GM19467 (cell line): ENCODE results near the gene DNAI7.

Source experiments
- ATAC-seq: cut with Tn5 transposase; IDR thresholded peaks from one replicate; pipeline ENCODE4 v1.9.1; 2021; ENCODE audit warnings: mild to moderate bottlenecking, moderate library complexity; ENCODE audit not compliant: unreplicated experiment

Gene DNAI7

DNA sequence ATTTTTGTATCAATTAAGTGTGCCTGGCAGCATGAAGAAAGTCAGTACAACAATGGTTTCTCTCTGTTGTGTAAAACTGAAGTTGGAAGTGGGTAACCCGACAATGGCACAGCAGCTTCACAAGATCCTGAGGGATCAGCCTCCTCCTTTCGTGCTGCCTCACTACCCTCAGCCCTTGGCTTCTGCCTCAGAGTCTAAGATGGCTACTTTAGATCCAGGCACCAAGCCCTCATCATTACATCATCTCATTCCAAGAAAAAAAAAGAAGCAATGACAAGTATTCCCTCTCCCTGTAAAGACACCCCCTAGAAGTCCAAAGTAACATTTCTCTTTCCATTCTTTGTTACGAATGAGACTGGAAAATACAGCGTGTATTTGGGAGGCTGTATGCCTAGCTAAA lies 92.6 kb downstream of the DNAI7 start:
- no peak for ATAC-seq

DNA sequence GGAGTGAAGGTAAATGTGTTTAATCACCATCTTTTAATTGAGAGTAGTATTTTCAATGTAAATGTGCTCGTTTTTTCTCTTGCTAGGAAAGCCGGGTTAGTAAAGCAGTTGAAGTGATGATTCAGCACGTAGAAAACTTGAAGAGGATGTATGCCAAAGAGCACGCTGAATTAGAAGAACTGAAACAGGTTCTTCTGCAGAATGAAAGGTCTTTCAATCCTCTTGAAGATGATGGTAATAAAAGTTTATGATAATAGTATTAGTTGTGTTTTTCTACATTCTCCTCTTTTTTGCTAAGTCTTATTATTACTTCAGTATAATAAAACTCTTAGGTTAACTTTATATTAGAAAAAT lies 93.9 kb downstream of the DNAI7 start:
- no peak for ATAC-seq

DNA sequence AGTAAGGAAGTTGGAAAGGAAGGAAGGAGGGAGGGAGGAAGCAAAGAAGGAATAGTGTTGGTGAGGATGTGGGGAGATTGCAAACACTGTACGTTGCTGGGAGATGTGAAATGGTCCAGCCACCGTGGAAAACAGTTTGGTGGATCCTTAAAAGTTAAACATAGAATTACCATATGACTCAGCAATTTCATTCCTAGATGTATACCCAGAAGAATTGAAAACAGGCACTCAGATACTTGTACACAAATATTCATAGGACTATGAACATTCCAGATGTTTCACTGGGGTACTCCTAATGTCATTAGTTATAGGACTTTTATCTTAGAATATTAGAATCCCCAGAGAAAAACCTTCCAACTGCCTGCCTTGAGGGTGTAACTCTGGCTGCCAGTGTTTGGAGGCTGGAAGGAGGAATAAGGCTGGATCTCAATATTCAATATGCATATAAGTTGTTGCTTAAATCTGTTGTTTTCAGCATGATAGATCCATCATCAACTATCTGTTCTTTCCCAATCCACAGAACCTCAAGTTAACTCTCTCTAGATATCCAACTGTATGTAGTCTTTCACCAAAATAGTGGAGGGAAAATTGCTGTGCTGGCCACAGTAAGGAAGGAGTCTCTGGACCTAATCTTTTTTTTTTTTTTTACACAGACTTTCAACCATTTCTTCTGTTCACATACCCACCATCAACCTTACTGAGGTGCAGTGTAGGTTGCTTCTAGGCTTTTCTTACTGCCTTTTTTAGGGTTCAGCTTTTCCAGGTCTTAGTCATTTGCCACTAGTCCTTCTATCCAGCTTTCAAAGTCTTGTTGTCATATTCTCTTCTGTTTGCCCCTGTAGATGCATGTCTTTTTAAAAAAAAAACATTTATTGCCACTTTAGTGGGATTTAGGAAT lies 94.5 kb downstream of the DNAI7 start:
- ATAC-seq: no peak

DNA sequence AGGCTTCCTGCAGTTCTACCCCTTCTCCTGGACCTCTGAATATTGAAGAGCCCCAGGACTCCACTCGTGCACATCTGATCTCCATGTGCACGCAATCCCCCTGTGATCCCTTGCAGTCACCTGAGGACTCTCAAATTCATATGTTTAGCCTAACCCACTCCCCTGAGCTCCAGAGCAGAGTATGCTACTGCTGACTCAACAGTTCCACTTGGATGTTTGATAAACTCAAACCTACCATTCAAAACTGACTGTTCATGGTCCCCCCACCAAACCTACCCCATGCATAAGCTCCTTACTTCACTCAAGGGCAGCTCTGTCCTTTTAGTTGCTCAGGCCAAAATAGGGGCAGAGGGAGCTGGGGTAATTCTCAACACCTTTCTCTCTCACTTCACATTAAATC lies 96.0 kb downstream of the DNAI7 start:
- no peak for ATAC-seq

DNA sequence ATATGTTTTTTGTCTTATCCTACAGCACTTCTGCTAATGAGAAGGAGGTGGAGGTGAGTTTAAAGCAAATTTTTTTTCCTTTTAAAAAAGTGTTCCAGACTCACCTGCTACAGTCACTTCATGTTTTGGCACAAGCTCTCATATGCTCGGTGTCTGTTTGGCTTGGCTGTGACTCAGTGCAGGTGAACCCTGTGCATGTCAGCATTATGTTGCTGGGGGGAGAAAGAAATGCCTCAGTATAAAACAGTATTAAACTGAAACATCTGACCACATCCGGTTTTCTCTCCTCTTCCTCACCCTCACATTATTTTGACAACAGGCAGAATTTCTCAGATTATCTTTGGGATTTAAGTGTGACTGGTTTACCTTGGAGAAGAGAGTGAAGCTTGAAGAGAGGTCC lies 105.2 kb downstream of the DNAI7 start:
- no peak for ATAC-seq

DNA sequence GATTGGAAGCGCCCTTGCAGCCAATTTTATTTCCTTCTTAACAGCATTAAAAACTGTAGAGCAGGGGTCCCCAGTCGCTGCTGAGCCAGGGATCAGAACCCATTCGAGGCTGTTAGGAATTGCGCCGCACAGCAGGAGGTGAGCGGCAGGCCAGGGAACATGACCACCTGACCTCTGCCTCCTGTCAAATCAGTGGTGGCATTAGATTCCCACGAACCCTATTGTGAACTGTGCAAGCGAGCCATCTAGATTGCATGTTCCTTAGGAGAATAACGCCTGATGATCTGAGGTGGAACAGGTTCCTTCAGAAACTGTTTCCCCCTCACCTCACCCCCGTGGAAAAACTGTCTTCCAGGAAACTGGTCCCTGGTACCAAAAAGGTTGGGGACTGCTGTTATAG lies 107.4 kb downstream of the DNAI7 start:
- no peak for ATAC-seq

DNA sequence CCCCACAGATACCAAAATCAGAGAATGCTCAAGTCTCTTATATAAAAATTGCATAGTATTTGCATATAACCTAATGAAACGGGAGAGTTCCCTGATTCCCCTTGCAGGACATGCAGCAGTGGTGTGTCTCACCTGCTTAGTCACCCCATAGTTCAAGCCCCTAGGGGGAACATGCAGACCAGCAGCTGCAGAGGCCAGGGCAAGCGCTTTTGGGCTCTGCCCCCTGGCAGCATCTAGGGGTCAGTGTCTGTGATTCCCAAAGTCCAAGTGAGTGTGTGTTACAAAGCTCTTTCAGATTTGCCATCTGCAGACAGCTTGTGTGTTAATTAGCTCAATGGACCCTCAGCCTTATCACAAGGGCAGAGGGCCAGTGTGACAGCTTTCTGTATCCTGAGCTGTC lies 110.1 kb downstream of the DNAI7 start:
- ATAC-seq: no peak

DNA sequence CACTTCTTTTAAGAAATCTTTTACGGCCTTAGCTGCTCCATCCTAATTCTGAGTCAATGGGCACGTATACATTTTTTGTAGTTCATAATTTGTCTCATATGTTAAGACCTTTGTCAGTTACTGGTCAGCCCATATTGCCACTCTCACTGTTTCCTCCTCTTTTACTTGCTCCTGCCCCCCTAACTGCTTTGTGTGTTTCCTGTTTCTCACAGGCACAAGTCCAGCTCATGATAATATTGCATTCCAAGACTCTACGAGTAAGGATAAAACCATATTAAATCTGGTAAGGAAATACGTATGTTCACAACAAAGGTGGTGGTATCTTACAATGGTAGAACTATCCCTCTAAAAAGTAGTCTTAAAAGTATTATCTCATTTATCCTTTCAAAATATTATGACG lies 111.7 kb downstream of the DNAI7 start:
- ATAC-seq: no peak

DNA sequence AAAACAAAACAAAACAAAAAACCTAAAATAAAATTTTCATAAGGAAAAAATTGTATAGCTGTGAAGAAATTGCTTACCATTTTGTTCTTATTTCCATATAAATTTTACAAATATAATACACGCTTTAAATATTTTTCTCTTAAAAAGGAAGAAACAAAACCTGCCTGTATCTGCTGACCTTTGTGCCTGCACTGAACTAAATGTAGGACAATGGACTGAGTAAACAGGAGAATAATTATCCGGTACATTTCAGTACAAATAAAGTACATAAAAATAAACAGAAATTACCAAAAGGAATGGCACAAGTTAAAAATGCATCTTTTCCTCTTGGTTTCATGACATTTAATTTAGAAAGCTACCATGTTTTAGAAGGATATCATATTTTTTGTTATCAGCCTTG lies 112.3 kb downstream of the DNAI7 start:
- ATAC-seq: no peak

DNA sequence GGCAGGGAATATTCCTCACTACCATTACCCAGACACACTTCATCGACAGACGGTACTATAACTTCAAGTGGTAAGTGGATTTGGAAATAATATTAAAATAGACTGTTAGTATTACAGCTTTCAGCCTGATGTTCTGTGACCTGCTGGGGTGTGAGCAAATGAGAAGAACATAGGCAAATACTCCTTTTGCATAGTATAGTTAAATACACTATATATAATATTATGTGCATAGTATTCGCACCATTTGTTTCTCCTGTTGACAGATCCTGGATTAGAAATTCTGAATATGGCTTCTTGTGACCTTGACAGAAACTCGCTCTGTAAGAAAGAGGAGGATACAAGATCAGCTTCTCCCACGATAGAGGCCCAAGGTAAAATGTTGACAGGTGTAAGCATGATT lies 115.6 kb downstream of the DNAI7 start:
- no peak for ATAC-seq

DNA sequence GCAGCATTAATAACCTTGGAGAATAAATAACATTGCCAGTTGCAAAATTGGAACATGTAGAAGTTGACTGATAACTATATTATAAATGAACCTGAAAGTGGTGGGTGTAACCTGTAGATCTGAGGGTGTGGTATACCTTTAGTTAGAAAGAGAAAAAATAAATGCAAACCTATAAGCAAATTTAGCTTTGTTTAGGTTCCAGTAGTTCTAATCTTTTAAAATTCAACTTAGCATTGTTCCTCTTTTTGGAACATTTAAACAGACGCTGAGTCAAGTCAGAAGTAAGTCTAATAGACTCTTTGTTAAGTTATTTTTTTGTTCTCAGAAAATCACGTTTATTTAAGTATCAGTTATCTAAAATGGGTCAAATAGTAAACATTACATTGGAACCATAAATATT lies 120.0 kb downstream of the DNAI7 start:
- no peak for ATAC-seq

DNA sequence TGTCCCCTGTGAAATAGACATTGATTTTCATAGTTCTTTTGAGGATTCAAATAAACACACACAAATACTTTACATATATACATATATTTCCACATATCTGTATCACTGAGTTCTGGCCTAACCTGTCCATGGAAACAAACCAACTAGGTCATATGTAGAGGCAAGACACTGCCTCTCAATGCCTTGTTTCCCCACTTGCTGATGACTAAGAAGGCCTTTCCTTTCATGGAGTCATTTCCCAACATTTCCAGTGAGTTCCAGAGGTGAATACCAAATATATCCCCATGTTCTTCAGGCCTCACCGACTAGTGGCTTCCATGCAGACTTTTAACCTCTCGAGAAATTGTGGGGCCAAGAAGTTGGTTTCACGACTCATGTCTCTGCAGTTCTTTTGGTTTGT lies 120.8 kb downstream of the DNAI7 start:
- no peak for ATAC-seq

DNA sequence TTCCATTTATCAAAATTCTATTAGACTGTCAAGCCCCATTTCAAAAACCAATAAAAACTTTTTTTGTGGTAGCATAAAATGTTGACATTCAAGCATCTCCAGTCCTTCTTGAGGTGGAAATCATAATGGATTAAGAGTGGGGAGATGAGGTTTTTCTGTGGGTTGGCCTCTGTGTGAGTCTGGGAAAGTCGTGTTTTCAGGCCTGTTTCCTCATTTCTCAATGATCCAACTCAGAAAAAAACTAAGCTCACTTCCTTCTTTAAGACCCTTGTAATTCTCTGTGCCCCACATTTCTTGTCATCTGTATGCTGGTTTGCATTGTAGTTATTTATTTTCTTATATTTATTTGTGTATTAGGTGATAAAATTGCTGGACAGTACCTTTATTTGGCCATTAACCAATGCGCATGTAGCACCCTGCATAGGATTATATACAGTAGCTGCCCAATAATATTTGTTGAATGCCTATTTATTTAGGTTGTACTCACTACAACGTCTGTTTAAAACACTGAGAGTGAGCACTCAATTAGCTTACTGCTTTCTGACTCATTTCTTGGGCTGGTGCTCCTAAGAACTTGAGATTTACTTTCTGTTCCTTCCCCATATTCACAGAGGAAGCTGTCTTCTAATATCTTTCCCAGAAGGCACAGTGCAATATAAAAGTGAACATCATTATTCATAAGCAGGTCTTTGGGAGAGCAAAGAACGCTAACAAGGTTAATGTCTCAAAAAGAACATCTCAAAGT lies 121.9 kb downstream of the DNAI7 start:
- no peak for ATAC-seq

DNA sequence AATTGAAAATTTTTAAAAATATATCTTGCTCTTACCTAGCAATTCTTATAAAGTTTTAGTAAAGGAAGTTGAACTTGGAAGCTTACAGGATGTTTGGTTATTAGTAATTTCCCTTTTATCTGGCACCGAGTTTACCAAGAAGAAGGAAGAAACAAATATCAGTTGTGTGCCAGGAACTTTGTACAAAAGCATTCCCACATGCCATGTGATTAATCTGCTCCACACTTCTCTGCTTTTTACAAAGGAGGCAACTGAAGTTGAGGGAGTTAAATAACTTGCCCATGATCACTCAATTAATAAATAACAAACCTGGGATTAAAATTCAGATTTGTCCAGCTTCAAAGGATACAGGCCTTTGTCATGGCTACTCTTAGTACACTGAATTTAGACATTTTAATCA lies 123.6 kb downstream of the DNAI7 start:
- ATAC-seq: no peak

DNA sequence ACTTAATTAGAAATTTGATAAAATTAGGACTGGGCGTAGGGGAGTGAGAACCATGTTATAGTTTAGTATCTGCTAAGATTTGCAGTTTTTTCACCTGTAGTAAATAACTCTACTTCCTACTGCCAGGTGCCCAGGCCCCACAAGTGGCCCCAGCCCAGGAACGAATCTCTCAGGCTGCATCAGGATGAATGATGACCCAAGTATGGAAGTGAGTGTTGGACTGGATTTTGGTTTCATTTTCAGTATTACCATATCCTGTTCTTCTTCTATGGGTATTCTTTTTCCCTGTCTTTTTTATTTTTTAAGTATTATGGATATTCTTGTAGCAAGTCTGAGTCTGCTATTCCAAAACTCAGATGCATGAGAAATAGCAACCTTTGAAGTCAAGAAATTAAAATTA lies 125.7 kb downstream of the DNAI7 start:
- ATAC-seq: no peak

DNA sequence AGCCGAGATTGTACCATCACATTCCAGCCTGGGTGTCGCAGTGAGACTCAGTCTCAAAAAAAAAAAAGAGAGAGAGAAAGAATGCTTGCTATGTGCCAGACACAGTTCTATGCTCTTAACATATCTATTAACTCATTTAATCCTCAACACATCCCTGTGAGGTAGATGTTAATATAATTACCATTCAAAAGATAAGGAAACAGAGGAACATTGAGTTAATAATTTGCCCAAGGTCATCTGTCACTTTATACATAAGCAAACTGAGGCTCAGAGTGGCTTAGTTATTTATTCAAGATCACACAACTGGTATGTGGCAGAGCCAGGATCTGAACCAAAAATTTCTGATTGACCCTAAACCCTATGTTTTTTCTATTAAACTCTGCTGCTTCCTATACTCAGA lies 129.9 kb downstream of the DNAI7 start:
- no peak for ATAC-seq

DNA sequence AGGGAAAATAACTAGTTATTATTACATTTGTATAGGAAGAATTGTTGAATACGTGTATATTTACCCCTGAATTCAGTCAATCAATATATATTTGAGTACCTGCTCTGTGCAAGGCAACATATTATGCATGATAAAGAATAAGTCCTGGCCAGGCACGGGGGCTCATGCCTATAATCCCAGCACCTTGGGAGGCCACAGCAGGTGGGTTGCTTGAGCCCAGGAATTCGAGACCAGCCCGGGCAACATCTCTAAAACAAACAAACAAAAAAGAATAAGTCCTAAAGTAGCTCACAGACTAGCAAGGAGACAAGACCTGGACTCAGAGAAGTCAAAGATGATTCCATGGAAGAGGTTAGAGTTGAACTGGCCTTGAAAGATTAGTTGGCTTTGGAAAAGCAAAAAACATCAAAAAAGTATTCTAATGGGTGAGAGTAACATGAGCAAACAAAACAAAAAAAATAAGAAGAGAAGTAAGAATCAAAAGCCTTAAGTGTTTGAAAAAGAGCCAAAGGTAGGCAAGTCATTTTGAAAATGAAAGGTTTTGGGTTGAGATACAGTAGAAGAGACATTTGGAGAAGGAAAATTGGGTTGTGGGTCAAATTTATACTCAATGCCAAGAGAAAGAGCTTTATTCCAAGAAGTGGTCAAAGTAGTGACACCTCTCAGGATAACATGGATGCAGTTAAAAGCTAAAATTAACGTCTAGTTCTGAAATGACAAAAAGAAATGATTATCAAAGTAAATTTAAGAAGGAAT lies 130.9 kb downstream of the DNAI7 start:
- ATAC-seq: no peak

DNA sequence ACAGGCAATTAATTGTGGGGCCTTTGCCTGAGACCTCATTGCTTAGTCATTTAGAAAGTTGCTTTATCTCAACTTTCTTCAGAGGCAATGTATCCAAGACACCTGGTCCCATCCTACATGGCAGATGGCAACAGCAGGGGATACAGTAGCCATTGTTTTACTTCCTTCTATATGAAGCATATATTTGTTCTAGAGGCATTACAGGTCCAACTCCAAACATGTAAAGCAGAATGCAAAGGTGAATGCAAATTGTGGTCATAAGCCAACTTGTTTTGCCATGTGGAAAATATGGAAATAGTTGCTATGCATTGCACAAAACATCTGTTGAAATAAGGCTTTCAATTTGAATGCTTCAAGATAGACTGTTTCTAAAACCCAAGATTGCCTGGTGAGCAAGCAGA lies 136.3 kb downstream of the DNAI7 start:
- ATAC-seq: peak; percentile 44
